Measurements from ENCODE around the gene IYD. TPM values are rescaled to one million over a fixed set of nuclear protein-coding genes. Genes with fewer than 3 reads are reported as not detected.
A peak's percentile ranks its signal among the peaks of the same experiment; 100 is the strongest.

IYD gene
- total and polyA plus RNA-seq, 4 donors = 0.26 to 1.9 (median 0.77) TPM

DNA sequence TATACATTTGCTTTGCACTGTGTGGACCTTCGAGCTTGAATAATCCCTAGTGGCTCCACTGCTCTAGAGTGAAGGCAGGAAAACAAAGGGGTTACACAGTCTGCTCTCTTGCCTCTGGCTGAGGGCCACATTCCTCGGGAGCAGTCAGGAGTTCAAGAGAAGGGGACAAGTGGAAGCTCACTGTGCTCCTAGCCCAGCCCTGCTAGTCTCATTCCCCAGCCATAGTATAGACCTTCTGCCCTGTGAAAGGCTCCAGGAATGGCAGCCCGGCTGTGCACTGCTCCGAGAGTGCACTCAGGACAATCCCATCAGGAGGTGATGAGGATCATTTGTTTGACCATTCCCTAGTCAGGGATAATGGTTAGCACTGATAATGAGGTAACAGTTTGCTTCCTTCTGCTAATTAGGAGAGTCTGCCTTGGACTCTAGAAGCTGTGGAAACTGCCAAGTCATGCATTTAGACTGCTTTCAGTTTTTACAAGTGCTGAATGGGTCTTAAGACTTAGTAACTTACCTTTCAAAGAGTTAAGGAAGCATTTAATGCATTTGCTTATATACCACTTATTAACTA, 8.5 kb downstream of the IYD start:
- 45 to 57% methylated on average over 4 of the region's 4 CpGs for WGBS, 2 donors
- Histone ChIP-seq H3K9me3 (ENCODE audit: control insufficient read depth in 4 of 4, insufficient read depth in 3 of 4, low read length in 3 of 4) (no peaks in the 10 kb centered on the region), H3K27me3 (ENCODE audit: control insufficient read depth in 3 of 3, insufficient read depth in 3 of 3, low read length in 2 of 3) (no peaks in the 10 kb centered on the region), H3K9ac (ENCODE audit: insufficient read depth in 1 of 2, low read length in 2 of 2) (no peak overlapping the region), H3K4me1 (ENCODE audit: control insufficient read depth in 5 of 5, insufficient read depth in 5 of 5, low read length in 5 of 5) (peaks cover 0 to 16% (median 1%) of the 10 kb centered on the region in 5 donors), H3K27ac (ENCODE audit: low read depth in 1 of 2, low read length in 1 of 2) (peak overlapping the region in 1 of 2 donors; percentile 43), H3K4me3 (no peak overlapping the region), H3K36me3 (ENCODE audit: control insufficient read depth in 4 of 4, insufficient read depth in 4 of 4, low read length in 4 of 4) (no peaks in the 10 kb centered on the region)
- ATAC-seq (ENCODE audit: insufficient read depth, low FRiP score) (peak; percentile 70), DNase-seq (peak; percentile 59 to 85 (median 64))
- no peak for TF ChIP-seq CTCF (IDR thresholded peaks at IDR 0.05; ENCODE audit: control extremely low read depth, extremely low read depth)

DNA sequence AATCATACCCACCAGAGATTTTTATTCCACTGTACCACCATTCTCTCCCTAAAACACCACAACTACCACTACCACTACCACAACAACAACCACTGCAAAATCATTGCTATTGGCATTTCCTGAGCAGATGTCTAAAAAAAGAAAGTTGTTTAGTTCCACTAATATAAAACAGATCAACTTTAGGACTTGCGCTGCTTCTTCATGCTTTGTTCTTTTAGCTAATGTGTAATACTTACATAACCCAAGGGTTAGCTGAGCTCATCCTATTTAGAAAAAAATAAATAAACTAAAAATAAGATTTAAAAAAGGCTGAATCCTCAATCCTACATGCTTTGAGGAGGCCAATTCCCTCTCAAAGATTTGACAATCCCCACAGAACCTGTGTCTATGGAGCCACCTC, 11.4 kb downstream of the IYD start:
- WGBS, 2 donors = 80 to 86% methylated on average over 1 of the region's 1 CpG
- peaks cover 0 to 2% (median 0%) of the 10 kb centered on the region in 3 donors for H3K27me3 ChIP-seq (ENCODE audit: control insufficient read depth in 3 of 3, insufficient read depth in 3 of 3, low read length in 2 of 3)
- H3K4me1 ChIP-seq (ENCODE audit: control insufficient read depth in 5 of 5, insufficient read depth in 5 of 5, low read length in 5 of 5) = peaks cover 0 to 7% (median 0%) of the 10 kb centered on the region in 5 donors
- no peak overlapping the region for H3K9ac ChIP-seq (ENCODE audit: insufficient read depth in 1 of 2, low read length in 2 of 2)
- no peak for TF ChIP-seq CTCF (IDR thresholded peaks at IDR 0.05; ENCODE audit: control extremely low read depth, extremely low read depth)
- DNase-seq = no peak
- no peak overlapping the region for H3K4me3 ChIP-seq
- no peak for ATAC-seq (ENCODE audit: insufficient read depth, low FRiP score)
- H3K27ac ChIP-seq (ENCODE audit: low read depth in 1 of 2, low read length in 1 of 2) = no peak overlapping the region
- H3K9me3 ChIP-seq (ENCODE audit: control insufficient read depth in 4 of 4, insufficient read depth in 3 of 4, low read length in 3 of 4) = no peaks in the 10 kb centered on the region
- H3K36me3 ChIP-seq (ENCODE audit: control insufficient read depth in 4 of 4, insufficient read depth in 4 of 4, low read length in 4 of 4) = no peaks in the 10 kb centered on the region

- Histone ChIP-seq H3K9ac (ENCODE audit: insufficient read depth in 1 of 2, low read length in 2 of 2) (no peak overlapping the region), H3K27ac (ENCODE audit: low read depth in 1 of 2, low read length in 1 of 2) (no peak overlapping the region), H3K4me1 (ENCODE audit: control insufficient read depth in 5 of 5, insufficient read depth in 5 of 5, low read length in 5 of 5) (peaks cover 0 to 4% (median 0%) of the 10 kb centered on the region in 5 donors), H3K4me3 (no peak overlapping the region), H3K27me3 (ENCODE audit: control insufficient read depth in 3 of 3, insufficient read depth in 3 of 3, low read length in 2 of 3) (peaks cover 0 to 2% (median 0%) of the 10 kb centered on the region in 3 donors), H3K36me3 (ENCODE audit: control insufficient read depth in 4 of 4, insufficient read depth in 4 of 4, low read length in 4 of 4) (no peaks in the 10 kb centered on the region), H3K9me3 (ENCODE audit: control insufficient read depth in 4 of 4, insufficient read depth in 3 of 4, low read length in 3 of 4) (no peaks in the 10 kb centered on the region)
- 91 to 92% methylated on average over 4 of the region's 4 CpGs for WGBS, 2 donors
- TF ChIP-seq CTCF (IDR thresholded peaks at IDR 0.05; ENCODE audit: control extremely low read depth, extremely low read depth) = no peak
- DNase-seq (no peak), ATAC-seq (ENCODE audit: insufficient read depth, low FRiP score) (no peak)
Observed at GRCh38 chr6:150382171-150382570, 13.4 kb downstream of the IYD start.

DNA sequence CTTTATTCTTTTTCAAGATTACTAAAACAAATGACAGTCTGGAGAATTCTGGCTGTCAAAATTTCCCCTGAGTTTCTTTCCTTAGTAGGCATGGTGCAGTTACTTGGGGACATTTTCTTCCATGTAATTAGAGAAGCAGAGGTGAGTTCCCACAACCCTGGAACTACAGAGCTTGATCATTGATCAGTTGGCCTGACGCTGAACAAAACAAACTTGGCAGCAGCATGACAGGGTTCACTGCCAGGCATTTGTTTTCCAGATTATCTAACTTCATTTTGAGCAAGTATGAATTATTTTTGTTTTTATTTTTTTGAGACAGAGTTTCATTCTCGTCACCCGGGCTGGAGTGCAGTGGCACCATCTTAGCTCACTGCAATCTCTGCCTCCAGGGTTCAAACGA, 22.6 kb downstream of the IYD start:
- H3K9ac ChIP-seq (ENCODE audit: insufficient read depth in 1 of 2, low read length in 2 of 2) = no peak overlapping the region
- no peak for TF ChIP-seq CTCF (IDR thresholded peaks at IDR 0.05; ENCODE audit: control extremely low read depth, extremely low read depth)
- ATAC-seq (ENCODE audit: insufficient read depth, low FRiP score) = no peak
- DNase-seq = no peak
- no peaks in the 10 kb centered on the region for H3K36me3 ChIP-seq (ENCODE audit: control insufficient read depth in 4 of 4, insufficient read depth in 4 of 4, low read length in 4 of 4)
- H3K9me3 ChIP-seq (ENCODE audit: control insufficient read depth in 4 of 4, insufficient read depth in 3 of 4, low read length in 3 of 4) = no peaks in the 10 kb centered on the region
- H3K4me3 ChIP-seq = no peak overlapping the region
- 85 to 88% methylated on average over 4 of the region's 4 CpGs for WGBS, 2 donors
- no peaks in the 10 kb centered on the region for H3K27me3 ChIP-seq (ENCODE audit: control insufficient read depth in 3 of 3, insufficient read depth in 3 of 3, low read length in 2 of 3)
- H3K4me1 ChIP-seq (ENCODE audit: control insufficient read depth in 5 of 5, insufficient read depth in 5 of 5, low read length in 5 of 5) = peaks cover 0 to 6% (median 0%) of the 10 kb centered on the region in 5 donors
- H3K27ac ChIP-seq (ENCODE audit: low read depth in 1 of 2, low read length in 1 of 2) = peak overlapping the region in 1 of 2 donors; percentile 91

Data from lung (tissue), 12 donors.